ENCODE data around the gene FRAS1.
"Not testable (repeated sequence)": the region's sequence is repeated elsewhere in the genome, so short reads cannot be mapped to it uniquely, and the experiment has no call there.

Gene FRAS1

GRCh38 chr4:78293821-78294301 is 236.7 kb downstream of the FRAS1 start:
- DNase-seq = no peak

- no peak for DNase-seq
Measured at GRCh38 chr4:78296261-78296660, 239.1 kb downstream of the FRAS1 start.

- no peak for DNase-seq
Measured at GRCh38 chr4:78297116-78297800, 240.1 kb downstream of the FRAS1 start.

- DNase-seq = no peak
Measured at GRCh38 chr4:78298618-78299017, 241.5 kb downstream of the FRAS1 start.

- no peak for DNase-seq
Measured at GRCh38 chr4:78299565-78299972, 242.4 kb downstream of the FRAS1 start.

- DNase-seq = not testable (repeated sequence)
Measured at GRCh38 chr4:78307263-78307662, 250.1 kb downstream of the FRAS1 start.

- DNase-seq = no peak
Measured at GRCh38 chr4:78308517-78308916, 251.4 kb downstream of the FRAS1 start.

GRCh38 chr4:78309352-78309751 is 252.2 kb downstream of the FRAS1 start:
- DNase-seq = no peak

GRCh38 chr4:78310007-78310739 is 253.1 kb downstream of the FRAS1 start:
- DNase-seq = no peak

GRCh38 chr4:78310740-78311115 is 253.6 kb downstream of the FRAS1 start:
- no peak for DNase-seq

GRCh38 chr4:78311306-78311705 is 254.2 kb downstream of the FRAS1 start:
- DNase-seq = no peak

GRCh38 chr4:78312989-78313753 is 256.0 kb downstream of the FRAS1 start:
- DNase-seq = no peak

- DNase-seq = no peak
Measured at GRCh38 chr4:78313754-78314120, 256.6 kb downstream of the FRAS1 start.

GRCh38 chr4:78318126-78318525 is 261.0 kb downstream of the FRAS1 start:
- DNase-seq = no peak

GRCh38 chr4:78320349-78320935 is 263.3 kb downstream of the FRAS1 start:
- DNase-seq = no peak

- DNase-seq = no peak
Measured at GRCh38 chr4:78322032-78322431, 264.9 kb downstream of the FRAS1 start.

- DNase-seq = no peak
Measured at GRCh38 chr4:78323439-78323838, 266.3 kb downstream of the FRAS1 start.

GRCh38 chr4:78324625-78325024 is 267.5 kb downstream of the FRAS1 start:
- DNase-seq = no peak

- no peak for DNase-seq
Measured at GRCh38 chr4:78325271-78326157, 268.4 kb downstream of the FRAS1 start.

GRCh38 chr4:78328591-78328990 is 271.5 kb downstream of the FRAS1 start:
- DNase-seq = not testable (repeated sequence)

- no peak for DNase-seq
Measured at GRCh38 chr4:78331186-78331585, 274.1 kb downstream of the FRAS1 start.

- no peak for DNase-seq
Measured at GRCh38 chr4:78331965-78332364, 274.8 kb downstream of the FRAS1 start.

Data from SHP77 (cell line).